Spleen (tissue), 11 donors: ENCODE measurements around the gene COL4A1. TPM values are rescaled to one million over a fixed set of nuclear protein-coding genes. Genes with fewer than 3 reads are reported as not detected.
A peak's percentile ranks its signal among the peaks of the same experiment; 100 is the strongest.

ENCODE experiments used
- DNase-seq: peaks from one replicate; pipeline ENCODE4 v3.0.0-alpha.2; 2020
- H3K27ac ChIP-seq, 8 donors: fragments of 200-600 bp; sonication (generic) in 7 of 8; 1 replicate in 4 of 8; 2 replicates in 4 of 8; pipeline versions ENCODE4 v1.5.0 to v1.8.0; 2016 to 2021; ENCODE audit warnings: inconsistent platforms in 4 of 8, mild to moderate bottlenecking in 4 of 8, moderate library complexity in 1 of 8
- H3K27me3 ChIP-seq, 7 donors: fragments of 200-600 bp; sonication (generic) in 6 of 7; replicated peaks in 1 of 7; 1 replicate in 4 of 7; 2 replicates in 3 of 7; pipeline versions ENCODE4 v1.5.0 to v1.8.0; 2016 to 2021; ENCODE audit warnings: inconsistent platforms in 3 of 7, mild to moderate bottlenecking in 1 of 7
- H3K36me3 ChIP-seq, 6 donors: fragments of 200-600 bp; sonication (generic) in 5 of 6; 1 replicate in 4 of 6; 2 replicates in 2 of 6; pipeline versions ENCODE4 v1.5.0 to v1.8.0; 2016 to 2021; ENCODE audit warnings: inconsistent platforms in 2 of 6
- H3K4me1 ChIP-seq, 6 donors: fragments of 200-600 bp; sonication (generic) in 5 of 6; 1 replicate in 3 of 6; 2 replicates in 3 of 6; pipeline versions ENCODE4 v1.5.0 to v1.8.0; 2016 to 2021; ENCODE audit warnings: inconsistent platforms in 3 of 6
- H3K4me3 ChIP-seq, 8 donors: fragments of 200-600 bp; sonication (generic) in 7 of 8; 1 replicate in 4 of 8; 2 replicates in 4 of 8; pipeline versions ENCODE4 v1.5.0 to v1.8.0; 2016 to 2021; ENCODE audit warnings: inconsistent platforms in 4 of 8, mild to moderate bottlenecking in 4 of 8, moderate library complexity in 2 of 8
- H3K9me3 ChIP-seq, 8 donors: fragments of 200-600 bp; sonication (generic) in 7 of 8; 1 replicate in 4 of 8; 2 replicates in 4 of 8; pipeline versions ENCODE4 v1.5.0 to v1.8.0; 2016 to 2021; ENCODE audit warnings: inconsistent platforms in 4 of 8
- POLR2A ChIP-seq, 3 donors: fragments of 450-650 bp; IDR thresholded peaks; one replicate each; pipeline ENCODE4 v1.5.1; 2017; ENCODE audit warnings: antibody characterized with exemption in 3 of 3, mild to moderate bottlenecking in 1 of 3
- POLR2AphosphoS5 ChIP-seq, 3 donors: sonication (generic); formaldehyde crosslinking; IDR thresholded peaks; one replicate each; pipeline ENCODE4 v1.5.1; 2017; ENCODE audit warnings: antibody characterized with exemption in 3 of 3
- WGBS, 5 donors: extraction: QIAGEN DNeasy Blood & Tissue Kit in 3 of 5; methylation state at CpG; one replicate each; pipeline versions ENCODE4 v1.1.5 to v1.1.7; 2013 to 2018; 5-methylcytosine and 5-hydroxymethylcytosine counted together
- intact Hi-C: fragments of 100-400 bp; cut with DNase I; formaldehyde crosslinking; loops from one replicate; pipeline ENCODE4 v1.15.0; 2023; ENCODE audit warnings: low total_unique reads
- polyA plus RNA-seq, 3 donors: library from polyadenylated mRNA; stranded (reverse); fragments of 200-250 nt; gene quantifications; one replicate each; pipeline ENCODE4 v1.2.1, GENCODE V29; 2013
- total RNA-seq, 7 donors: library from RNA; depleted of rRNA in 3 of 7; stranded (reverse); fragments of >200 nt in 3 of 7; fragmentation: NEBNext Ultra II Directional in 4 of 7; extraction: Animal tissue kit (Norgen Biotek cat#: 25700) in 4 of 7; gene quantifications; one replicate each; pipeline versions ENCODE4 v1.1.0 to v1.2.1, GENCODE V29; 2016 to 2021
- TF ChIP-seq, protein P1 (sequence below), 11 experiments: fragments of 200-600 bp in 7 of 11; fragments of 450-650 bp in 4 of 11; sonication (generic) in 4 of 11; IDR thresholded peaks in 8 of 11; conservative IDR thresholded peaks in 3 of 11; 1 replicate in 7 of 11; 2 replicates in 4 of 11; pipeline versions ENCODE4 v1.4.0 to v1.8.0; 2016 to 2021; ENCODE audit warnings: antibody characterized with exemption in 11 of 11, inconsistent platforms in 4 of 11, mild to moderate bottlenecking in 1 of 11
- donor health status: healthy with polysubstance abuse.
- donor health status: DM: no; HTN: no; CAD: no; lungs with moderate emphysema.
- donor health status: DM: no; HTN: no; CAD: no.
- donor health status: Bipolar disorder and iron deficiency.
- donor health status: healthy.
- donor health status: DM: no; HTN: no; CAD: no.
- donor health status: DM: yes; HTN: yes; CAD: no.

Gene COL4A1
- total and polyA plus RNA-seq, 10 donors: 37.9 to 959 (median 340) TPM

DNA sequence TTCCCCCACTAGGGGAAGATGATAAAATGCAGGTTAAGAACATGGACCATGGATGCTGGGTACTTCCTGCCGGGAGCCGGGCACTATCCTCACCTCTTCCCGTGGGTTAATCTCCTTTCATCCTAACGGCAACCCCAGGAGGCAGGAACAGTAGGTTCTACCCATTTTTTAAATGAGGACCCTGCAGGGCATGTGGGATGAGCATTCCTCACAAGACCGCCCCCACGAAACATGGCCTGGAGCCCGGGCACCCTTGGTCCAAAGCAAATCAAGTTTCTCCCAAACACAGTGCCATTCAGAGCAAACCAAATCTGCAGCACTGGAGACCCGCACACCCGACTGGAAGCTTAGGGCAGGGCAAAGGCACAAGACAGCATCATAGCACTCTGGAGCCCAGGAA is 35.5 kb upstream of the COL4A1 start:
- Histone ChIP-seq H3K27me3 (peaks cover 0 to 14% (median 0%) of the 10 kb centered on the region in 7 donors), H3K27ac (peak overlapping the region in 5 of 8 donors; percentile 74 to 90 (median 82)), H3K4me1 (peaks cover 9 to 69% (median 40%) of the 10 kb centered on the region in 6 donors), H3K9me3 (no peaks in the 10 kb centered on the region), H3K36me3 (no peaks in the 10 kb centered on the region), H3K4me3 (no peak overlapping the region)
- intact Hi-C loops: loop anchor here (10.0 kb wide), 1 partner anchor 82 kb away; no protein-coding TSS in a partner anchor
- no peak for TF ChIP-seq POLR2AphosphoS5 (IDR thresholded peaks at IDR 0.05)
- TF ChIP-seq, protein P1, sequence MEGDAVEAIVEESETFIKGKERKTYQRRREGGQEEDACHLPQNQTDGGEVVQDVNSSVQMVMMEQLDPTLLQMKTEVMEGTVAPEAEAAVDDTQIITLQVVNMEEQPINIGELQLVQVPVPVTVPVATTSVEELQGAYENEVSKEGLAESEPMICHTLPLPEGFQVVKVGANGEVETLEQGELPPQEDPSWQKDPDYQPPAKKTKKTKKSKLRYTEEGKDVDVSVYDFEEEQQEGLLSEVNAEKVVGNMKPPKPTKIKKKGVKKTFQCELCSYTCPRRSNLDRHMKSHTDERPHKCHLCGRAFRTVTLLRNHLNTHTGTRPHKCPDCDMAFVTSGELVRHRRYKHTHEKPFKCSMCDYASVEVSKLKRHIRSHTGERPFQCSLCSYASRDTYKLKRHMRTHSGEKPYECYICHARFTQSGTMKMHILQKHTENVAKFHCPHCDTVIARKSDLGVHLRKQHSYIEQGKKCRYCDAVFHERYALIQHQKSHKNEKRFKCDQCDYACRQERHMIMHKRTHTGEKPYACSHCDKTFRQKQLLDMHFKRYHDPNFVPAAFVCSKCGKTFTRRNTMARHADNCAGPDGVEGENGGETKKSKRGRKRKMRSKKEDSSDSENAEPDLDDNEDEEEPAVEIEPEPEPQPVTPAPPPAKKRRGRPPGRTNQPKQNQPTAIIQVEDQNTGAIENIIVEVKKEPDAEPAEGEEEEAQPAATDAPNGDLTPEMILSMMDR (IDR thresholded peaks at IDR 0.05 in 8 of 11, conservative IDR thresholded peaks at IDR 0.05 in 3 of 11): no peak
- TF ChIP-seq POLR2A (IDR thresholded peaks at IDR 0.05): no peak
- 80 to 88% (median 85%) methylated on average over 8 to 9 of the region's 9 CpGs for WGBS, 5 donors
- DNase-seq: no peak

DNA sequence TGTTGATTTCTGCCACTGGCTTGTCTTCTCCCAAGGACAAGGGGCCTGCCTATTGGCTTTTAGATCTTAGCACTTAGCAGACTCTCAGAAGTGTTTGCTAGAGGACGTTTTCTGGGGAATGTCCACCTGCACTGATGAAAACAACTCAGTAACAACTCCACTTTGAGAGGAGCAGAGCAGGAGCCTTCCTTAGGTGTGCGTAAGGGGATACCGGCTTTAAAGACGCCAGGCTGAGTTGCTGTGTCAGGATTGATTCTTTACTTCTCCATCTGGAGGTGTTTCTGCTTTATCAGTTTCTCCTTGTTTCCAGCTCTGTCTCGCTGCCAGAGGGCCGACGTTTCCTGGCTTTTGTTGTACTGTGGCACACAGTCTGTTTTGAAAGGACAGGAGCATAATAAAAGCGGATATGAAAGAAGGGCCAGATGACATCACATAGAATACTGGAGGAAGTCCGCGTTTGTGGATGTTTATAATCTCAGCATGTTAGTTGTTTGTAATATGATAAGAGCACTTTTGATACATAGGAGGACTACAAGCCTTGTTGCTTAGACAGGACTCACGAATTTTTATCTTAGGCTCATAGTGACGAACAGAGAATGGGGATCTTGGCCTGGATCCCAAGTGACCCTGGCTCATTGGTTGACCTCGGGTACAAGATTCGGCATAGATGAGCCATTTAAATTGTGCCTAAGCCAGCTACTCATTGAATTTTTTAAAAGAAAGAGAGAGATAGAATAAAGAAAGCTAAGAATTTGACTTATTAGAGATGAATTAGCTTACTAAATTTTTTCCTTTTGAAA is 34.7 kb upstream of the COL4A1 start:
- Histone ChIP-seq H3K4me1 (peaks cover 13 to 71% (median 42%) of the 10 kb centered on the region in 6 donors), H3K4me3 (peak overlapping the region in 1 of 8 donors; percentile 46)

DNA sequence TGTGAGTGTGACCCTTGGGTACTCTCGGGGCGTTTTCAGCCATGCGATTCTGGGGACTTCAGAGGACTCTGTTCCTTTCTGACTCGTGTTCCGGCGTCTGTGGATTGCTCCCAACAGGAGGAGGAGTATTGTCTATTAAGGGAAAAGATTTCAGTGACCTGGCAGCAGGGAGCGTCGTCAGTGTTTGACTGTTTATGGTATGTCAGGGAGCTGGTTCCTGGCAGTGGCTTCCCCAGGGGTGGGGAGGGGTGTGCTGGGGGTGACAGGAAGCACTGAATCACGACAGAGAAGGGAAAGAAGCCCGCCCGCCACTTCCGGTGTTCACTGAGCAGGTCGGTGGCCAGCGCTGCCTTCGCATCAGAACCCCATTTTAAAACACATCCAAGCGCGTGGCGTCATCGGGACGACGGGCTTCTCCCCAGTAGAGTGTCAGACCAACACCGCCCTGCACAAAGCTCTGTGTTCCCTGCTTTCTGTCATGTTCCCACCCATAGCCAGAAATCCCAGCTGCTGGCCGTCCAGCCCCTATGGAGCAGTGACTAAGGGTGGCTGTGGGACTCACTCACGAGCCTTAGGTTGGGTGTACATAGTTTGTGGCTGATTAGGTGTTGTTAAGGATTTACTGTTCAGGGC is 34.0 kb upstream of the COL4A1 start:
- Histone ChIP-seq H3K4me1 (peaks cover 18 to 70% (median 44%) of the 10 kb centered on the region in 6 donors), H3K36me3 (no peaks in the 10 kb centered on the region), H3K9me3 (no peaks in the 10 kb centered on the region), H3K27me3 (peaks cover 0 to 14% (median 0%) of the 10 kb centered on the region in 7 donors), H3K4me3 (peak overlapping the region in 2 of 8 donors; percentile 2 to 46), H3K27ac (peak overlapping the region; percentile 64 to 90 (median 80))
- peak; percentile 85 for DNase-seq
- TF ChIP-seq, protein P1 (IDR thresholded peaks at IDR 0.05 in 8 of 11, conservative IDR thresholded peaks at IDR 0.05 in 3 of 11): no peak
- no peak for TF ChIP-seq POLR2A (IDR thresholded peaks at IDR 0.05)
- TF ChIP-seq POLR2AphosphoS5 (IDR thresholded peaks at IDR 0.05): peak; percentile 63 to 75 (median 65)
- intact Hi-C loops: loop anchor here (10.0 kb wide), 1 partner anchor 84 kb away; no protein-coding TSS in a partner anchor
- WGBS, 5 donors: 6 to 14% (median 7%) methylated on average over 23 to 24 of the region's 24 CpGs

More for the DNA sequence above, 34.7 kb upstream of the COL4A1 start:
- Histone ChIP-seq H3K27me3 (peaks cover 0 to 14% (median 0%) of the 10 kb centered on the region in 7 donors), H3K9me3 (no peaks in the 10 kb centered on the region), H3K36me3 (no peaks in the 10 kb centered on the region), H3K27ac (peak overlapping the region; percentile 64 to 90 (median 80))
- TF ChIP-seq POLR2A (IDR thresholded peaks at IDR 0.05) (no peak), POLR2AphosphoS5 (IDR thresholded peaks at IDR 0.05) (peak in 1 of 3 donors; percentile 59)
- intact Hi-C loops: loop anchor here (10.0 kb wide), 1 partner anchor 83 kb away; no protein-coding TSS in a partner anchor
- 13 to 22% (median 18%) methylated on average over 14 of the region's 14 CpGs for WGBS, 5 donors
- DNase-seq: no peak

DNA sequence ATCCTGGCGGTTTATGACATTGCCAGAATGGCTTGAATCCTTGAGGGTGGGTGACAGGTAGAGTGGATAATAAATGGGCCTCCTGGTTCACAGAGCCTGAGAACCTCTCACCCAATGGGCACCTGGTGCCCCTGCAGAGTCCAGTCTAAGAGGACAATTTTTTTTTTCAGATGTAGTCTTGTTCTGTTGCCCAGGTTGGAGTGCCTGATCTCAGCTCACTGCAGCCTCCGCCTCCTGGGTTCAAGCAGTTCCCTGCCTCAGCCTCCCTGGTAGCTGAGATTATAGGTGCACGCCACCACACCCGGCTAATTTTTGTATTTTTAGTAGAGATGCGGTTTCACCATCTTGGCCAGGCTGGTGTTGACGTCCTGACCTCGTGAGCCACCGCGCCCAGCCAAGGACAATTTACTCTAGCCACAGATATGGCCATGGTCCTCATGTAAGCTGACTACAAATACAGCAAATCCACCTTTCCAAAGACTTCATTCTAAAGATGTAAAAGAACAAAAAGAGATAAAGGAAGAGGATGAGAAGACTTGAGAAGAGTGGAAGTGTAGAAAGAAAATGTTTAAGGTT is 33.1 kb upstream of the COL4A1 start:
- Histone ChIP-seq H3K4me3 (peak overlapping the region in 1 of 8 donors; percentile 46), H3K36me3 (no peaks in the 10 kb centered on the region), H3K9me3 (peaks cover 0 to 3% (median 0%) of the 10 kb centered on the region in 8 donors), H3K27ac (peak overlapping the region; percentile 64 to 90 (median 80)), H3K4me1 (peaks cover 18 to 70% (median 44%) of the 10 kb centered on the region in 6 donors), H3K27me3 (peaks cover 0 to 14% (median 0%) of the 10 kb centered on the region in 7 donors)
- TF ChIP-seq POLR2AphosphoS5 (IDR thresholded peaks at IDR 0.05): no peak
- TF ChIP-seq, protein P1 (IDR thresholded peaks at IDR 0.05 in 8 of 11, conservative IDR thresholded peaks at IDR 0.05 in 3 of 11): no peak
- 74 to 94% (median 79%) methylated on average over 9 of the region's 9 CpGs for WGBS, 5 donors
- intact Hi-C loops: loop anchor here (10.0 kb wide), 1 partner anchor 85 kb away; no protein-coding TSS in a partner anchor
- DNase-seq: no peak
